Thyroid gland (tissue), 4 donors: ENCODE measurements around the gene GDF15.
"Not testable (repeated sequence)": the region's sequence is repeated elsewhere in the genome, so short reads cannot be mapped to it uniquely, and the experiment has no call there.

Source experiments
- CTCF ChIP-seq, 6 experiments: fragments of 200-600 bp in 3 of 6; fragments of 450-650 bp in 3 of 6; sonication (generic) in 3 of 6; IDR thresholded peaks; one replicate each; pipeline ENCODE4 v1.5.1; 2016 to 2019; ENCODE audit warnings: antibody characterized with exemption in 6 of 6, mild to moderate bottlenecking in 2 of 6, inconsistent platforms in 1 of 6, moderate library complexity in 1 of 6
- POLR2A ChIP-seq, 2 donors: fragments of 450-650 bp; IDR thresholded peaks; one replicate each; pipeline ENCODE4 v1.6.1; 2017; ENCODE audit warnings: antibody characterized with exemption in 2 of 2, mild to moderate bottlenecking in 2 of 2, moderate library complexity in 1 of 2

- TF ChIP-seq CTCF, POLR2A (IDR thresholded peaks at IDR 0.05): not testable (repeated sequence)
Measured at GRCh38 chr19:18383622-18384021, 2.3 kb upstream of the GDF15 start.
